Large intestine (tissue), 12 donors: ENCODE data around the gene INTS3. TPM values are rescaled to one million over a fixed set of nuclear protein-coding genes. Genes with fewer than 3 reads are reported as not detected.

Source experiments
- DNase-seq, 2 donors: peaks; one replicate each; pipeline versions ENCODE4 v3.0.0 to v3.0.0-alpha.2; 2013
- H3K27ac ChIP-seq: one replicate; pipeline ENCODE4 v1.5.1; 2013; ENCODE audit warnings: low read length
- H3K27me3 ChIP-seq: 2 replicates; pipeline ENCODE4 v1.6.1; 2013; ENCODE audit warnings: low read length; ENCODE audit not compliant: control insufficient read depth, insufficient read depth
- H3K36me3 ChIP-seq: 2 replicates; pipeline ENCODE4 v1.6.1; 2013; ENCODE audit warnings: low read length; ENCODE audit not compliant: control insufficient read depth, insufficient read depth
- H3K4me1 ChIP-seq: one replicate; pipeline ENCODE4 v1.6.1; 2013; ENCODE audit warnings: low read length; ENCODE audit not compliant: control insufficient read depth, insufficient read depth
- H3K4me3 ChIP-seq: one replicate; pipeline ENCODE4 v1.5.1; 2013; ENCODE audit warnings: low read length
- H3K9me3 ChIP-seq: one replicate; pipeline ENCODE4 v1.6.1; 2013; ENCODE audit warnings: mild to moderate bottlenecking, low read depth, low read length, moderate library complexity; ENCODE audit not compliant: control insufficient read depth
- WGBS: methylation state at CpG from one replicate; pipeline ENCODE4 v1.1.5; 2013; ENCODE audit warnings: low lambda C conversion rate; ENCODE audit not compliant: insufficient coverage; 5-methylcytosine and 5-hydroxymethylcytosine counted together
- long read RNA-seq, 11 donors: transcript quantifications; one replicate each; lab custom pipeline, GENCODE V29; 2026
- polyA plus RNA-seq: library from polyadenylated mRNA; unstranded; fragments of 120-200 nt; gene quantifications from one replicate; pipeline ENCODE4 v1.2.1, GENCODE V29; 2013

Gene INTS3, protein sequence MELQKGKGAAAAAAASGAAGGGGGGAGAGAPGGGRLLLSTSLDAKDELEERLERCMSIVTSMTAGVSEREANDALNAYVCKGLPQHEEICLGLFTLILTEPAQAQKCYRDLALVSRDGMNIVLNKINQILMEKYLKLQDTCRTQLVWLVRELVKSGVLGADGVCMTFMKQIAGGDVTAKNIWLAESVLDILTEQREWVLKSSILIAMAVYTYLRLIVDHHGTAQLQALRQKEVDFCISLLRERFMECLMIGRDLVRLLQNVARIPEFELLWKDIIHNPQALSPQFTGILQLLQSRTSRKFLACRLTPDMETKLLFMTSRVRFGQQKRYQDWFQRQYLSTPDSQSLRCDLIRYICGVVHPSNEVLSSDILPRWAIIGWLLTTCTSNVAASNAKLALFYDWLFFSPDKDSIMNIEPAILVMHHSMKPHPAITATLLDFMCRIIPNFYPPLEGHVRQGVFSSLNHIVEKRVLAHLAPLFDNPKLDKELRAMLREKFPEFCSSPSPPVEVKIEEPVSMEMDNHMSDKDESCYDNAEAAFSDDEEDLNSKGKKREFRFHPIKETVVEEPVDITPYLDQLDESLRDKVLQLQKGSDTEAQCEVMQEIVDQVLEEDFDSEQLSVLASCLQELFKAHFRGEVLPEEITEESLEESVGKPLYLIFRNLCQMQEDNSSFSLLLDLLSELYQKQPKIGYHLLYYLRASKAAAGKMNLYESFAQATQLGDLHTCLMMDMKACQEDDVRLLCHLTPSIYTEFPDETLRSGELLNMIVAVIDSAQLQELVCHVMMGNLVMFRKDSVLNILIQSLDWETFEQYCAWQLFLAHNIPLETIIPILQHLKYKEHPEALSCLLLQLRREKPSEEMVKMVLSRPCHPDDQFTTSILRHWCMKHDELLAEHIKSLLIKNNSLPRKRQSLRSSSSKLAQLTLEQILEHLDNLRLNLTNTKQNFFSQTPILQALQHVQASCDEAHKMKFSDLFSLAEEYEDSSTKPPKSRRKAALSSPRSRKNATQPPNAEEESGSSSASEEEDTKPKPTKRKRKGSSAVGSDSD
- polyA plus RNA-seq, result 62.3 TPM
- long read RNA-seq, donor 1, result 0 reads
- long read RNA-seq, donor 2, full-length matches to known transcripts, result 4 of 4 reads
- long read RNA-seq, donor 2, partial matches to known transcripts, result 0 of 4 reads
- long read RNA-seq, donor 2, other reads (novel, unspliced or antisense), result 0 of 4 reads
- long read RNA-seq, donor 3, result 0 reads
- long read RNA-seq, donor 4, result 0 reads
- long read RNA-seq, donor 5, partial matches to known transcripts, result 13 of 14 reads
- long read RNA-seq, donor 5, other reads (novel, unspliced or antisense), result 0 of 14 reads
- long read RNA-seq, donor 6, full-length matches to known transcripts, result 2 of 2 reads
- long read RNA-seq, donor 6, partial matches to known transcripts, result 0 of 2 reads
- long read RNA-seq, donor 6, other reads (novel, unspliced or antisense), result 0 of 2 reads
- long read RNA-seq, donor 7, full-length matches to known transcripts, result 2 of 13 reads
- long read RNA-seq, donor 7, partial matches to known transcripts, result 11 of 13 reads
- long read RNA-seq, donor 7, other reads (novel, unspliced or antisense), result 0 of 13 reads
- long read RNA-seq, donor 8, full-length matches to known transcripts, result 3 of 27 reads
- long read RNA-seq, donor 8, partial matches to known transcripts, result 24 of 27 reads
- long read RNA-seq, donor 8, other reads (novel, unspliced or antisense), result 0 of 27 reads
- long read RNA-seq, donor 9, full-length matches to known transcripts, result 4 of 4 reads
- long read RNA-seq, donor 9, partial matches to known transcripts, result 0 of 4 reads
- long read RNA-seq, donor 9, other reads (novel, unspliced or antisense), result 0 of 4 reads
- long read RNA-seq, donor 10, full-length matches to known transcripts, result 2 of 7 reads
- long read RNA-seq, donor 10, partial matches to known transcripts, result 5 of 7 reads
- long read RNA-seq, donor 10, other reads (novel, unspliced or antisense), result 0 of 7 reads
- long read RNA-seq, donor 11, full-length matches to known transcripts, result 3 of 3 reads
- long read RNA-seq, donor 11, partial matches to known transcripts, result 0 of 3 reads
- long read RNA-seq, donor 11, other reads (novel, unspliced or antisense), result 0 of 3 reads

DNA sequence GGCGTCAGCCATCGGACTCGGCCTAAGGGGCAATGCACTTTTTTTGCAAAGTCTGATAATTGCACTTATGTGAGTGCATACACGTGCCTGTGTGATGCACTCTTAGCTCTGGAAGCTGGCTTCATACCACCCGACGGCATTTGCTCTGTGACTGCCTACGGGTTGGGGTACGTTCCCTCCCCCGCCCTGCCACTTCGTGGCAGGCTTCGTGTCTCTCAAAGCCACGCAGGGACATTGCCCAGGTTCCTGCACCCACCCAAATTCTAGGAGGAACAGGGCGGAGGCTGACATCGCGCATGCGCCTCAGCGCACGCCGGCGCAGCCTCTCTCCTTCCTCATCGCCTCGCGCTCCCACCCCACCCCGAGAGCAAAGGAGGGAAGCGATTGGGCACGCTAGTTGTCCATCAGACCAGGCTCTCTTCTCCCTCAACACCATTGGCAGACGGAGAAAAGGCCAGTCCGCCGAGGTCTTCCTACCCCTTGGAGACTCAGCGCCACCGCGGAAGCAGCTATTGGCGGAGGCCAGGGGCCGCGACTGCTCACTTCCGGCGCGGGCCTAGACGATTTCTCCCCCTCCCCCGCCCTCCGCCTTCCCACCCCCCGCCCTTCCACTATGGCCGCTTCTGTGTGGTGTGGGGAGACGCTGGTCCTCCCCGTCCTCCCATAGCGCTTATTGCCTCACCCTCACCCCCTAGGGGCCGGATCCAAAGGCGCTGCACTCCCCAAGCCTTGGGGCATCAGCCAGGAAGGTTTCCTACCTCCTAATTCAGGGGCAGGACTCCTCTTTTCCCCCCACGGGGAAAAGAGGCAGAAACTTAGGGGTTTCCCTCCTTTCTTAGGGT, at the start of gene INTS3:
INTS3 (plus strand) TSS at position 588 of the 842 bp plus-strand sequence. CDS start 585 bp downstream, outside the sequence.
- WGBS, result no CpG with 5 or more reads among the region's 49 CpGs

DNA sequence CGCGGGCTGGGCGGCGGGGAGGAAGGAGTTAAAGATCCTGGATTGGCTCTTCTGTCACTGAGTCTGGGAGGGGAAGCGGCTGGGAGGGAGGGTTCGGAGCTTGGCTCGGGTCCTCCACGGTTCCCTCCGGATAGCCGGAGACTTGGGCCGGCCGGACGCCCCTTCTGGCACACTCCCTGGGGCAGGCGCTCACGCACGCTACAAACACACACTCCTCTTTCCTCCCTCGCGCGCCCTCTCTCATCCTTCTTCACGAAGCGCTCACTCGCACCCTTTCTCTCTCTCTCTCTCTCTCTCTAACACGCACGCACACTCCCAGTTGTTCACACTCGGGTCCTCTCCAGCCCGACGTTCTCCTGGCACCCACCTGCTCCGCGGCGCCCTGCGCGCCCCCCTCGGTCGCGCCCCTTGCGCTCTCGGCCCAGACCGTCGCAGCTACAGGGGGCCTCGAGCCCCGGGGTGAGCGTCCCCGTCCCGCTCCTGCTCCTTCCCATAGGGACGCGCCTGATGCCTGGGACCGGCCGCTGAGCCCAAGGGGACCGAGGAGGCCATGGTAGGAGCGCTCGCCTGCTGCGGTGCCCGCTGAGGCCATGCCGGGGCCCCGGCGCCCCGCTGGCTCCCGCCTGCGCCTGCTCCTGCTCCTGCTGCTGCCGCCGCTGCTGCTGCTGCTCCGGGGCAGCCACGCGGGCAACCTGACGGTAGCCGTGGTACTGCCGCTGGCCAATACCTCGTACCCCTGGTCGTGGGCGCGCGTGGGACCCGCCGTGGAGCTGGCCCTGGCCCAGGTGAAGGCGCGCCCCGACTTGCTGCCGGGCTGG, 49.1 kb upstream of the INTS3 start, which contains the start of gene NPR1:
NPR1 (plus strand) TSS at position 170 of the 818 bp plus-strand sequence; CDS start at position 591, 421 bp downstream.
- peaks cover 49% of the 10 kb centered on the region for H3K27me3 ChIP-seq
- H3K4me3 ChIP-seq, result peak within 1 kb of the TSS; percentile 26
- H3K4me1 ChIP-seq, result peaks cover 12% of the 10 kb centered on the region
- H3K27ac ChIP-seq, result no peak within 1 kb of the TSS
- WGBS, result 0% methylated on average over 6 of the region's 78 CpGs
- peak in 1 of 2 donors; percentile 40 for DNase-seq
- H3K9me3 ChIP-seq, result peaks cover 5% of the 10 kb centered on the region
- no peaks in the 10 kb centered on the region for H3K36me3 ChIP-seq

More for the DNA sequence above, at the start of gene INTS3:
- peak within 1 kb of the TSS; percentile 94 for H3K27ac ChIP-seq
- peak within 1 kb of the TSS; percentile 94 for H3K4me3 ChIP-seq
- peaks cover 3% of the 10 kb centered on the region for H3K9me3 ChIP-seq
- no peaks in the 10 kb centered on the region for H3K36me3 ChIP-seq
- peak; percentile 99 to 100 for DNase-seq
- H3K4me1 ChIP-seq, result peaks cover 15% of the 10 kb centered on the region
- H3K27me3 ChIP-seq, result no peaks in the 10 kb centered on the region

DNA sequence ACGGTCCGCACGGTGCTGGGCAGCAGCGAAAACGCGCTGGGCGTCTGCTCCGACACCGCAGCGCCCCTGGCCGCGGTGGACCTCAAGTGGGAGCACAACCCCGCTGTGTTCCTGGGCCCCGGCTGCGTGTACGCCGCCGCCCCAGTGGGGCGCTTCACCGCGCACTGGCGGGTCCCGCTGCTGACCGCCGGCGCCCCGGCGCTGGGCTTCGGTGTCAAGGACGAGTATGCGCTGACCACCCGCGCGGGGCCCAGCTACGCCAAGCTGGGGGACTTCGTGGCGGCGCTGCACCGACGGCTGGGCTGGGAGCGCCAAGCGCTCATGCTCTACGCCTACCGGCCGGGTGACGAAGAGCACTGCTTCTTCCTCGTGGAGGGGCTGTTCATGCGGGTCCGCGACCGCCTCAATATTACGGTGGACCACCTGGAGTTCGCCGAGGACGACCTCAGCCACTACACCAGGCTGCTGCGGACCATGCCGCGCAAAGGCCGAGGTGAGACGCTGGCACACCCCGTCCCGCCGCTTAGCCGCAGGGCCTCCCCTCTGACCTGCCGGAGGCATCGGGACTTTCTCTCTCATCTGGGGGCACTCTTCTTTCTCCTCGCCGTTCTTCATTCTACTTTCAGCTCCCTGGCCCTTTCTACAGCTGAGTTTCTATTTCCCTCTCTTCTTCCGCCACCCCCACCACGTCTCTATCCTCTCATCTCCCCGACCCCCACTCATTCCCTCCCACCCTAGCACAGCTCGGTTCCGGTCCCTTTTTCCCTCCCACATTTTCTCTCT, 48.3 kb upstream of the INTS3 start:
- Histone ChIP-seq H3K4me3 (peak overlapping the region; percentile 26), H3K27me3 (peaks cover 49% of the 10 kb centered on the region), H3K27ac (no peak overlapping the region), H3K4me1 (peaks cover 12% of the 10 kb centered on the region), H3K9me3 (peaks cover 5% of the 10 kb centered on the region), H3K36me3 (no peaks in the 10 kb centered on the region)
- DNase-seq, result peak in 1 of 2 donors; percentile 50
- WGBS, result 30% methylated on average over 3 of the region's 73 CpGs

DNA sequence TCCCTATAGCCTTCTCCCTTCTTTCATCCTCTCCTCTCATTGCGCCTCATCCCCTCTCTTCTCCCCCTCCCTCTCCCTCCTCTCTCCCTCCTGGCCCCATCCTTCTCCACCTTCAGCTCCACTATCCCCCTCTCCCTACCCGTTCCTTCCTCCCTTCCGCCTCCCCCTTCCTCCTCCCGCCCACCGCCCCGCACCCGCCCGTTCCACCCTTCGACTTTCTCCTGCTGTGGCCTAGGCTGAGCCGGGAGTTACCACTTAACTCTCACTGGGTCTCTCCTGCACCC, 47.8 kb upstream of the INTS3 start:
- H3K27ac ChIP-seq, result no peak overlapping the region
- no peaks in the 10 kb centered on the region for H3K36me3 ChIP-seq
- peaks cover 5% of the 10 kb centered on the region for H3K9me3 ChIP-seq
- peak overlapping the region; percentile 26 for H3K4me3 ChIP-seq
- H3K4me1 ChIP-seq, result peaks cover 17% of the 10 kb centered on the region
- DNase-seq, result no peak
- peaks cover 51% of the 10 kb centered on the region for H3K27me3 ChIP-seq
- WGBS, result 43% methylated on average over 1 of the region's 10 CpGs

- WGBS, result no CpG with 5 or more reads among the region's 7 CpGs
- Histone ChIP-seq H3K36me3 (no peaks in the 10 kb centered on the region), H3K9me3 (peaks cover 5% of the 10 kb centered on the region), H3K4me1 (peaks cover 17% of the 10 kb centered on the region), H3K27me3 (peaks cover 49% of the 10 kb centered on the region), H3K4me3 (no peak overlapping the region), H3K27ac (no peak overlapping the region)
- no peak for DNase-seq
Observed at GRCh38 chr1:153682730-153683129, 45.1 kb upstream of the INTS3 start.

DNA sequence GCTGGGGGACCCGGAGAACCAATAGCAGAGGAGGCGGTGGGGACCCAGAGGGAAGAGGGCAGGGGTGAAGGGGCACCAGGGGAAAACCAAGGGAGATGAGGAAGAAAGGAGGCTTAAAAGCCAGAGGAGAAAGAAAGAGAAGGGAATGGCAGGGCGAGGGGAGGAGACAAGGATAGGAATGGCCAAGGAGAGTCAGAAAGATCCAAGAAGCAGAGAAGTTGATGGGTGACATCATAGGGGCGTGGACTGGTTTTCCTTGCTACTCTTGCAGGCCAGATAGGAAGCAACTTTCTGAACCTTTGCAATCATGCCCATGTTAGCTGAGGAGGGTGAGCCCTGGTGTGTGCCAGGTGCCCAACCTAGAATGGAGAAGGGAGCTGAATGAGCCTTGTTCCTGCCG, 44.0 kb upstream of the INTS3 start:
- H3K36me3 ChIP-seq, result no peaks in the 10 kb centered on the region
- peaks cover 8% of the 10 kb centered on the region for H3K4me1 ChIP-seq
- peak in 1 of 2 donors; percentile 51 for DNase-seq
- no peak overlapping the region for H3K27ac ChIP-seq
- peaks cover 3% of the 10 kb centered on the region for H3K9me3 ChIP-seq
- 100% methylated on average over 1 of the region's 5 CpGs for WGBS
- peaks cover 38% of the 10 kb centered on the region for H3K27me3 ChIP-seq
- H3K4me3 ChIP-seq, result no peak overlapping the region

DNA sequence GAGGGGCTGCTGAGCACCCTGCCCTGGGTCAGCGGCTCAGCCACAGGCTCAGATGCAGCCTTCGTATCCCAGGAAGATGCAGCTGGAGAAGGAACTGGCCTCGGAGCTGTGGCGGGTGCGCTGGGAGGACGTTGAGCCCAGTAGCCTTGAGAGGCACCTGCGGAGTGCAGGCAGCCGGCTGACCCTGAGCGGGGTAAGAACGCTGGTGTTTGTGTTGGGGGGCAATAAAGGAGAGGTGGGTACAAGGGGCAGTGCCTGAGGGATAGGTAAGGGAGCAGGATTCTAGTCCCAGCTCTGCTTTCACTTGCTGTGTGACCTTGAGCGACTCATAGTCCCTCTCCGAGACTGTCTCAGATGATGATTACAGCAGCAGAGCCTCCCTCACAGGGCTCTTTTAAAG, 43.0 kb upstream of the INTS3 start:
- H3K36me3 ChIP-seq, result no peaks in the 10 kb centered on the region
- H3K27ac ChIP-seq, result no peak overlapping the region
- WGBS, result no CpG with 5 or more reads among the region's 12 CpGs
- H3K9me3 ChIP-seq, result no peaks in the 10 kb centered on the region
- peaks cover 27% of the 10 kb centered on the region for H3K27me3 ChIP-seq
- H3K4me3 ChIP-seq, result no peak overlapping the region
- peaks cover 5% of the 10 kb centered on the region for H3K4me1 ChIP-seq
- peak in 1 of 2 donors; percentile 35 for DNase-seq
